RPMI7951 (cell line): ENCODE results near the gene KRT4. TPM values are rescaled to one million over a fixed set of nuclear protein-coding genes. Genes with fewer than 3 reads are reported as not detected.

Experiments
- DNase-seq: peaks from one replicate; pipeline ENCODE4 v3.0.0-alpha.2; 2012; ENCODE audit warnings: low read depth
- total RNA-seq: library from RNA; depleted of rRNA; stranded (reverse); fragments of >200 nt; shearing (Covaris generic); gene quantifications from 2 replicates; pipeline ENCODE4 v1.2.3, GENCODE V29; 2014

The KRT4 gene
- total RNA-seq, 1 experiment from 2014 or later, result not detected

DNA sequence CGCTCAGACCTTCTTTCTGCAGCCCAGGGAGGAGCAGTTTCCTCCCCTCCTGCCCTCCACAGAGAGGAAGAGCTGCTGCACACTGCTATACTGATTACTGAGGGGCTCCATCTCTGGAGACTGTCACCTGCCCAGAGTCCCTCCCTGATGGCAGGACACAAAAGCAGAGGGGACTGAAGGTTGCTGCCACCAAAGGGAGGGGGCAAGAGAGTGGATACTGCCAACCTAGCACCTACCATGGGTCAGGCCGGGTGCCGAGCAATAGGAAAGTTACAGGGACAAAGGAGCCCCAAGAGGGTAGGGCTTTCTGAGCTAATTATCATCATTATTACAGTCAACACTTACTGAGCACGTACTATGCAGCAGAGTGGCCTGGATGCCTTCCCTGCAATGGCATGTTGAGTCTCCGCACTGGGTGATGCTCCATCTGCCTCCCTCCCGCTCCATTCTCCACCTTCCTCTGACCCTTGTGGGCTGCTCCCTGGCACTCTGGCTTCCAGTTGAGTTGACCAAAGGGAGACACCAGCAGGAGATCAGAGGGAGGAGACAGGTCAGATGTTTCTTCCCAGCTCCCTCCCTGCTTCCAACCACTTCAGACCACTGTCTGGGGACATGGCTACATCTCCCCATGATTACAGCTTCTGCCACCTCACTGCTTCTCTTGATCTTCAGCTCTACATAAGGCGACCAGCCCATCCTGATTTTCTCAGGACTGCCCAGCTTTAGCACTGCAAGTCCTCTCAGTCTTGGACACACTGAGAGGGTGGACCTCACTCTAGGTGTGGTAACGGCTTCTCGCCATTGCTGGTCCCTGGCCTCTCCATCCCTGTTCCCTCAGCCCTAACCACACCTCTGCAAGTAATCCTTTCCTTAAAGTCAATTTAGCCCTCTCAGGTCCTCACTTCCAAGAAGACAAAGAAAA, 22.8 kb upstream of the KRT4 start:
- peak; percentile 83 for DNase-seq

DNA sequence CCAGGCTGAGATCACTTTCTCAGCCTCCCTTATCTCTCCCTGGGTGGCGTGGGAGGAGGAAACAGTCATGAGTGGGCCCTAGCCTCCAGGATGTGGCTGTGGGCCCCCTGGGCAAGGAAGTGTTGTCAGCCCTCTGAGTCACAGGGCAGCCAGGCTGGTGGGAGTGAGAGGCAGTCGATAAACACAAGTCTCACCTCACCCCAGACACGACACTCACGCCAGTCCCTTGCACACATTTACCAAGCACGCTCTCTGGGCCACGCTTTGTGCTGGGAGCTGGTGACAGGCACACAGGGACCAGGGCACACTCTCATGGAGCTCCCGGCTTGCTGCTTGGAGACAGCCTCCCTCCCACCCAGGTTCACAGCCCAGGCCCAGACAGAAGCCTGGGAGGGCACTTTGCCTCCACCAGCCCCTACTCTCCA, 22.1 kb upstream of the KRT4 start:
- DNase-seq, result peak; percentile 94

GRCh38 chr12:52835271-52836041, 21.5 kb upstream of the KRT4 start:
- no peak for DNase-seq

- DNase-seq, result no peak
Measured at GRCh38 chr12:52834727-52835001, 20.7 kb upstream of the KRT4 start.

DNA sequence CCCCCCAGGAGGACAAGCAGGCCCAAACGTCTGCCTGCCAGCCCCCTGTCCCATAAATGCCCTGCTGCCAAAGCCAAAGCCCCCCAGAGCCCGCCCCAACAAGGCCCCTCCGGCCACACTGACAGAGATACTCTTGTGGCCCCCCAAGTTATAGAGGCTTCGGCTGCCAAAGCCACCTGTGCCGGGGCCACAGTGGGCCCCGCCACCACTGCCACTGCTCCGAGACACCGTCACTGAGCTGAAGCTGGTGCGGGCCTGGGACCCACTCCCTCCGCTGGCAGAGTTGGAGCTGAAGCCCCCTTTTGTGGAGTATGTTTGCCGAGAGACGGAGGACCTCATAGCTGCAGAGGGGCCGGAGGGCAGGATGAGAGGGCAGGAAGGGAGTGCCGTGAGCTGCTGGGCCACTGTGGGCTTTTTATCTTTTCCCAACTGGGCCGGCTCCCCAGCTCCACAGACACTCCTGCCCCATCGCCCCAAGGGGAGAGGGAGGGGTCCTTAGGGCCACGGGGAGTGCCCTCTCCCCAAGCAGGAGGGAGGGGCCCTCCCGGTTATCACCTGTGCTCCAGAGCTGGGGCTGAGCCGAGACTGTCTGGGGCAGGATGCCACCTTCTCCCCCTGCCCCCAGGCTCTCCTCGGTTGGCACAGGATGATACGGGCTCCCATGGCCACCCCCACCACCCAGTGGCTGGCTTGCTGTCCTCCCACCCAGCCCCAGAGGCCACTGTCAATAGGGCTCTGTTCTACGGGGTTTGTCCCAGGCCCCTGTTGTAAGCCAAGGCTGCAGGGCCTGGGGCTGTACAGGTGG, 20.2 kb upstream of the KRT4 start, which contains the start of gene KRT79:
KRT79 (minus strand) TSS at position 390 of the 805 bp plus-strand sequence; CDS start at position 339, 51 bp downstream.
- no peak for DNase-seq

- DNase-seq, result no peak
Measured at GRCh38 chr12:52832985-52833905, 19.3 kb upstream of the KRT4 start.

- no peak for DNase-seq
Measured at GRCh38 chr12:52832451-52832850, 18.5 kb upstream of the KRT4 start.

DNA sequence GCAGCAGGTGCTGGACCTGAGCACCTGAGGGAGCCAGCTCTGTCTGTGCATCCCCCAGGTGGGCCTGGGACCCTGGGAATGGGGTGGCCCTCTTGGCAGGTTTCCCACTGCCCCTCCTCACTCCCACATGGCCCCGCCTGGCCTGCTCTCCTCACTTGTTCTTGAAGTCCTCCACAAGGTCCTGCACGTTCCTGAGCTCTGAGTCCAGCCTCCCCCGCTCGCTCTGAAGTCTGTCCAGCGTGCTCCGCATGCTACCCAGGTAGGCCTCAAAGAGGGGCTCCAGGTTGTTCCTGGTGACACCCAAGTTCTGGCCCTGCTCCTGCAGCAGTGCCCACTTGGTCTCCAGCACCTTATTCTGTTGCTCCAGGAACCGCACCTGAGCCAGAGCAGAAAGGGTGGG, 17.3 kb upstream of the KRT4 start:
- no peak for DNase-seq

GRCh38 chr12:52829986-52830770, 16.3 kb upstream of the KRT4 start:
- DNase-seq, result no peak

DNA sequence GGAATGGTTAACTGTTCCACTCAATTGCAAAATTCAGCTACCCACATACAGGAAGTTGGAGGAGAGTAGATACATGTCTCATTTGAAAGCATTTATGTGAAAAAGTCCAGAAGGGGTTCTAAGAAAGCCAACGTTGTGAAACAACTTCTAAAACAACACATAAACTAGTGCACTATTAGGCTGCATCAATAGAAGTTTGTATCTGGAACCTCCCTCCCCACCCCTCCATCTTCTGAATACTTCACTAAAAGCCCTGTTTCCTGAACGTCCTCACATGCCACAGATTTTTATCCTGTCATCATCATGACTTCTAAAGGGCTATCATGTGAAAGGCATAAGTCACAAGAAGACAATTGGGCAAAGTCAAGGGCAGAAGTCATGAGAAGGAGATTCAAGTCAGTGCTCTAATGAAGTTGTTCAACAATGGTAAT, 14.7 kb upstream of the KRT4 start:
- DNase-seq, result no peak

DNA sequence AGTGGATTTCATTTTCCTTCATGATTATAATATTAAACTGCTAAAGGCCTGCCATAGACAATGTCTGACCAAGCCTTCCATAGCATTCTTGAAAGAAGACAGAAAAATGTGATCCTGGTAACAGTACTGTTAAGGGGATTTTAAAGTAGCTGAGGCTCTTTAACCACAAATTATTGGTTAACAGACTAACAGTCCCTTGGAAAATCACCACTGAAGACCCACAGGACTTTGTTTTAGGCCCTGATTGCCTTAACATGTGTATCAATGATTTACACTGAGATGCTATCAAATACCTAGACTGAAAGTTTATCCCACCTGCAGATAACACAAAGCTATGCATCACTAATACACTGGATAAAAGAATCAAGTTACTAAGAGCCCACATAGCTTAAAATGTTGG, 14.2 kb upstream of the KRT4 start:
- DNase-seq, result no peak

DNA sequence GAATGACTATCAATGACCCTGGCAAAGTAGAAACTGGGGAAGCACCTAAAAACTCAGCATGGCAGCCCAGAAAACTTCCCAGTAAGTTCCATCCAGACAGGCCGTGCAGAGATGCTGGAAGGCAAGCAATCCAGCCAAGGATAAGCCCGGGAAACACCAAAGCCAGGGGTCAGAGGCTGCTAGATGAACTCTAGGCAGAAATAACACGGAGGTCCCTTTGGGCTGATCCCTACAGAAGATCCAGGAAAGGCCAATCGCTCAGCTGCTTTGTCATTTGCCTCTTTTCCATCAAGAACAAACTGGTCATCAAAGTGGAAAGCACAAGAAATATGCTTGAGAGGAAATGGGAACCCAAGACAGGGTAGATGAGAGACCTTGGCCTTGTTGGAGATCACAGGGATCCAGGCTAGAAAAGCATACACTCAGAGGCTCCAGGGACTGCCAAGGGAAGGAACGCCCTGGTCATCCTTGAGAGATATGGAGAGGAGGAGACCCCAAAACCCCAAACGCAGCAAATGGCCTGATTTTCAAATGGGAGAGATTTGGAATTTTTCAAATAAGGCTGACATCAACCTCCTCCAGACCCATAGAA, 13.7 kb upstream of the KRT4 start:
- DNase-seq, result no peak

- DNase-seq, result no peak
Measured at GRCh38 chr12:52826611-52827498, 12.9 kb upstream of the KRT4 start.

GRCh38 chr12:52825961-52826360, 12.0 kb upstream of the KRT4 start:
- DNase-seq, result no peak

GRCh38 chr12:52824741-52825410, 11.0 kb upstream of the KRT4 start:
- DNase-seq, result no peak

DNA sequence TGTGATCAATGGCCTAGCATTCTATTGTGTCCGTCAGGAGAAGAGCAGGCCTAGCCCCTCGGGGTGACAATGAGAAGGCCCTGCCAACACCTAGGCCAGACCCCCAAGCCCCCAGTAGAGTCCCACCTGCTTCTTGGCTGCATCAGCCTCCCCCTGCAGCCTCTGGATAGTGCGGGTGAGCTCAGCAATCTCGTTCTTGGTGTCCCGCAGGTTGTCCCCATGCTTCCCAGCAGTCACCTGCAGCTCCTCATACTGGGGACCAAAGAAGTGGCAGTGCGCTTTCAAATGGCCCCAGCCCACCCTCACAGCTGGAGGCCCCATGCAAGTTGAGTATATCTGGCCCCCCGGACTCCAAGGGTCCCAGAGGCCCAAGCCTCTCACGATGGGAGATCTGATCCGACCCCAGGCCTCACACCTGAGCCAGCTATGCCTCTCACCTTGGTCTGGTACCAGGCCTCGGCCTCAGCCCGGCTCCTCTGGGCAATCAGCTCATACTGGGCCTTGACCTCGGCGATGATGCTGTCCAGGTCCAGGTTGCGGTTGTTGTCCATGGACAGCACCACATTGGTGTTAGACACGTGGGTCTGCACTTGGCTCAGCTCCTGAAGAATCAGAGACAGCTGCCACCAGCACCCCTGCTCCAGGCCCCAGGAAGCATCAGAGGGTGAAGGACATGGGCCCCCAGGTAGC, 10.0 kb upstream of the KRT4 start:
- no peak for DNase-seq

- no peak for DNase-seq
Measured at GRCh38 chr12:52822771-52823510, 9.0 kb upstream of the KRT4 start.
